HEK293T (cell line): ENCODE data around the gene WBP1.
"Not testable (repeated sequence)": the region's sequence is repeated elsewhere in the genome, so short reads cannot be mapped to it uniquely, and the experiment has no call there.

Experiments used
- CTCF ChIA-PET: fragments of 350-600 bp; formaldehyde crosslinking; extraction: SDS; loops from one replicate; lab custom pipeline; 2021; ENCODE audit warnings: antibody characterized with exemption, inconsistent platforms; lab: Yijun Ruan, JAX
- POLR2A ChIA-PET: fragments of 350-600 bp; formaldehyde crosslinking; extraction: SDS; loops from one replicate; lab custom pipeline; 2020; ENCODE audit warnings: antibody characterized with exemption, inconsistent platforms; lab: Yijun Ruan, JAX
- DNase-seq: peaks from one replicate; pipeline ENCODE4 v3.0.0; 2012; ENCODE audit warnings: mixed read lengths; ENCODE audit errors: extremely low spot score
- ARNT ChIP-seq: fragments of 450-650 bp; IDR thresholded peaks from 2 replicates; pipeline ENCODE4 v1.6.1; 2017; ENCODE audit warnings: mild to moderate bottlenecking
- BHLHE40 ChIP-seq: fragments of 450-650 bp; IDR thresholded peaks from 2 replicates; pipeline ENCODE4 v1.6.1; 2016; ENCODE audit warnings: mild to moderate bottlenecking, moderate library complexity, borderline replicate concordance
- CTBP1 ChIP-seq: fragments of 450-650 bp; IDR thresholded peaks from 2 replicates; pipeline ENCODE4 v1.6.1; 2016; ENCODE audit warnings: borderline replicate concordance
- ELF4 ChIP-seq: fragments of 450-650 bp; IDR thresholded peaks from 2 replicates; pipeline ENCODE4 v1.6.1; 2017; ENCODE audit warnings: antibody characterized with exemption
- FOXA1 ChIP-seq: fragments of 450-650 bp; IDR thresholded peaks from 2 replicates; pipeline ENCODE4 v1.6.1; 2016; ENCODE audit warnings: mild to moderate bottlenecking
- FOXK2 ChIP-seq: fragments of 450-650 bp; IDR thresholded peaks from 2 replicates; pipeline ENCODE4 v1.6.1; 2016; ENCODE audit warnings: mild to moderate bottlenecking
- FOXM1 ChIP-seq: fragments of 450-650 bp; IDR thresholded peaks from 2 replicates; pipeline ENCODE4 v1.6.1; 2017; ENCODE audit warnings: mild to moderate bottlenecking, borderline replicate concordance
- HDGF ChIP-seq: fragments of 450-650 bp; IDR thresholded peaks from 2 replicates; pipeline ENCODE4 v1.6.1; 2017; ENCODE audit warnings: antibody characterized with exemption, borderline replicate concordance
- L3MBTL2 ChIP-seq: fragments of 450-650 bp; conservative IDR thresholded peaks from 2 replicates; pipeline ENCODE4 v1.6.1; 2016; ENCODE audit warnings: mild to moderate bottlenecking
- LEF1 ChIP-seq: fragments of 450-650 bp; IDR thresholded peaks from 2 replicates; pipeline ENCODE4 v1.6.1; 2017; ENCODE audit warnings: mild to moderate bottlenecking, borderline replicate concordance
- NFRKB ChIP-seq: fragments of 450-650 bp; IDR thresholded peaks from 2 replicates; pipeline ENCODE4 v1.6.1; 2016; ENCODE audit warnings: mild to moderate bottlenecking, moderate library complexity
- SP1 ChIP-seq: fragments of 450-650 bp; IDR thresholded peaks from 2 replicates; pipeline ENCODE4 v1.6.1; 2017
- SUZ12 ChIP-seq: fragments of 450-650 bp; IDR thresholded peaks from 2 replicates; pipeline ENCODE4 v1.6.1; 2016; ENCODE audit warnings: mild to moderate bottlenecking
- TARDBP ChIP-seq: fragments of 450-650 bp; IDR thresholded peaks from 2 replicates; pipeline ENCODE4 v1.6.1; 2016
- ZNF384 ChIP-seq: fragments of 450-650 bp; IDR thresholded peaks from 2 replicates; pipeline ENCODE4 v1.6.1; 2016
- TF ChIP-seq, protein P1 (sequence below): fragments of 450-650 bp; IDR thresholded peaks from 2 replicates; pipeline ENCODE4 v1.6.1; 2016

The WBP1 gene

DNA sequence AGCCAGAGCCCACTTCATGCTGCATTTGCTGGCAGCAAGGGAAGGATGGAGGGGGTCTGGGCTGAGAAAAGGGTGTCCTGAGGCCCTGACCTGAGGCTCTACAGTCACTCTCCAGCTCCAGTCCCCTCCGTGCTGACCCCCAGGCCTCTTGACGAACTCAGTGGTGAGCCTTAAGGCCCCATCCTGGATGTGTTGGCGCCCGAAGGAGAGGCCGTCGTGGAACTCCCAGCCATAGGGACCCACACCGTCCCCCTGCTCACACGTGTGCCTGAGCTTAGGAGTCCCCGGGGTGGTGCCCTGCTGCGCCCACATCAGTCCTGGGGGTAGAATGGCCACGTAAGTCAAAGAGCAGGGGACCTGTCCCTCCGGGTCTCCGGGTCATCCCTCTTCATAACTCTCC is 6.2 kb downstream of the WBP1 start:
- no peak for DNase-seq
- ChIA-PET POLR2A (interaction anchor here (0.7 to 1.6 kb wide), 7 partner anchors 8 to 44 kb away, joined by 3 to 8 read pairs (median 3); partner anchors contain the start of genes INO80B, MRPL53 and PCGF1), CTCF (no interaction called here)
- TF ChIP-seq LEF1 (no peak), L3MBTL2 (peak; percentile 52), ZNF384 (no peak), SP1 (no peak), HDGF (no peak)

DNA sequence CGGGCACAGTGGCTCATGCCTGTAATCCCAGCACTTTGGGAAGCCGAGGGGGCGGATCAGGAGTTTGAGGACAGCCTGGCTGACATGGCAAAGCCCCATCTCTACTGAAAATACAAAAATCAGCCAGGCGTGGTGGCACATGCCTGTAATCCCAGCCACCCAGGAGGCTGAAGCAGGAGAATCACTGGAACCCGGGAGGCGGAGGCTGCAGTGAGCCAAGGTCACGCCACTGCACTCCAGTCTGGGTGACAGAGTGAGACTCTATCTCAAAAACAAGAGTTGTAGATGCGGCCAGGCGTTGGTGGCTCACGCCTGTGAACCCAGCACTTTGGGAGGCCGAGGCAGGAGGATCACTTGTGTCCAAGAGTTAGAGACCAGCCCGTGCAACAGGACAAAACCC is 12.5 kb downstream of the WBP1 start:
- CTCF ChIA-PET, DNase-seq: not testable (repeated sequence)
- POLR2A ChIA-PET: interaction anchor here (1.0 to 5.4 kb wide), 2 partner anchors 12 to 36 kb away, joined by 3 to 62 read pairs; partner anchors contain the start of genes PCGF1 and WBP1

DNA sequence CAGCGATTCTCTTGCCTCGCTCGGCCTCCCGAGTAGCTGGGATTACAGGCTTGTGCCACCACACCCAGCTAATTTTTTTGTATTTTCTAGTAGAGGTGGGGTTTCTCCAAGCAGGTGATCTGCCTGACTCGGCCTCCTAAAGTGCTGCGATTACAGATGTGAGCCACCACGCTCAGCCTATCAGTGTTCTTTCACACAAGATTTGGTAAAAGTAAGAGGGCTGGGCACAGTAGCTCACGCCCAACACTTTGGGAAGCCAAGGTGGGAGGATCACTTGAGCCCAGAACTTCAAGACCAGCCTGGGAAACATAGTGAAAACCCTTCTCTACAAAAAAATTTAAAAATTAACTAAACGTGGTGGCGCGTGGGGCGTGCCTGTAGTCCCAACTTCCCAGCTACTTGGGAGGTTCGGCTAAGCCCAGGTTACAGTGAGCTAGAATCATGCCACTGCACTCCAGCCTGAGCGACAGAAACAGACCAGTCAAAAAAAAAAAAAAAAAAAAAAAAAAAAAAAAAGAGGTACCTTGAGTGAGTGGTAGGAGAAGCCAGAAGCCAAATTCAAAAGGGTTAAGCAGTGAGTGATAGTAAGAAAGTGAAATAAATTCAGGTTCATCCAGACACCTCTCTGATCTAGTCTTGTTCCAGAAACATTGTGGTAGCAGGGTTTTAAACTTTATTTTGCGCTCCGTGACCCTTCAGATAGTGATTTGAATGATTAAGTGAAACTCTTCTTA is 13.3 kb downstream of the WBP1 start:
- ChIA-PET CTCF (no interaction called here), POLR2A (interaction anchor here (1.0 to 5.4 kb wide), 4 partner anchors 11 to 36 kb away, joined by 3 to 62 read pairs (median 27); partner anchors contain the start of genes CCDC142, PCGF1, TTC31 and WBP1)
- DNase-seq: no peak
- TF ChIP-seq FOXK2 (no peak), SUZ12 (no peak), LEF1 (no peak), L3MBTL2 (no peak), TARDBP (no peak), ZNF384 (peak; percentile 89), CTBP1 (no peak)
- TF ChIP-seq, protein P1, sequence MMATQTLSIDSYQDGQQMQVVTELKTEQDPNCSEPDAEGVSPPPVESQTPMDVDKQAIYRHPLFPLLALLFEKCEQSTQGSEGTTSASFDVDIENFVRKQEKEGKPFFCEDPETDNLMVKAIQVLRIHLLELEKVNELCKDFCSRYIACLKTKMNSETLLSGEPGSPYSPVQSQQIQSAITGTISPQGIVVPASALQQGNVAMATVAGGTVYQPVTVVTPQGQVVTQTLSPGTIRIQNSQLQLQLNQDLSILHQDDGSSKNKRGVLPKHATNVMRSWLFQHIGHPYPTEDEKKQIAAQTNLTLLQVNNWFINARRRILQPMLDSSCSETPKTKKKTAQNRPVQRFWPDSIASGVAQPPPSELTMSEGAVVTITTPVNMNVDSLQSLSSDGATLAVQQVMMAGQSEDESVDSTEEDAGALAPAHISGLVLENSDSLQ: no peak

DNA sequence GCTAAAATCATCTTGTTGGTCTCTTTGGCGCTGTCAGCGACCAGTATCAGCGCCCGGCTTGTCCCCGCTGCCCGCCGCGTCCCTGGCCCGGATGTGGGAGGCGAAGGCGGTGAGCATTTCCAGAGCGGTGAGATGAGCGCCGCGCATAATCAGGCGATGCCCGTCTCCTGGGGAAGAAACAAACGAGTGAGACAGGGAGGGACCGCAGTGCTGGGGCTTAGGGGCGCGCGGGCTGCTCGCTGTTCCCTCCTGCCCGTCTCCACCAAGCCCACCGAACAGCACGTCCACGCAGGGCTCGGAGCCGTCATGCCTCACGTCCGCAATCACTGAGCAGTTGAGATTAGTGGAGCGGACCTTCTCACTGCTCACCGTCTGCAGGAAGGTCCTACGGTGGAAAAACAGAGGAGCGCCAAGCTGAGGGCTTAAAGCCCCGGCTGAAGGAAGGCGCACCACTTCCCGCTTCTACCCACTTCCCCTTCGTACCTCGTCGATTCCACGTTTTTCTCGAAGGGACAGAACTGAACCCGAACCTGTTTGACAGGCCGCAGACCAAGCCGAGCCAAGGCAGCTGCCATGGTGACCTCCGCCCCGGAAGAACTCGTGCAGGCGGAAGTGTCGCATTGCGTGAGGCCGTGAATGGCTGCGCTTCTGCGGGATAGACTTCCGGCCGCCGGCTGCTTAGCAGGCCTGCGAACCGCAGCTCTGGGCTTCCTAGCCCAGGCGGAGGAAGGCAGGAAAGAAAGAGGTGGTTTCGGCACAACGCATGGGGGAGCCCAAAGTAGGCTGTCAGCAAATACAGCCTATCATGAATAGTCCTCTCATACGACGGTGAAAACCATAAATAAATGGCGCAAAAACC is 14.1 kb downstream of the WBP1 start, which contains the start of gene MRPL53:
MRPL53 (minus strand) TSS at position 595 of the 859 bp plus-strand sequence; CDS start at position 575, 20 bp downstream.
- POLR2A ChIA-PET: interaction anchor here (0.7 to 5.4 kb wide), 20 partner anchors 8 to 182 kb away, joined by 3 to 62 read pairs (median 3); partner anchors contain the start of genes AUP1, C2orf81, CCDC142 and HTRA2

DNA sequence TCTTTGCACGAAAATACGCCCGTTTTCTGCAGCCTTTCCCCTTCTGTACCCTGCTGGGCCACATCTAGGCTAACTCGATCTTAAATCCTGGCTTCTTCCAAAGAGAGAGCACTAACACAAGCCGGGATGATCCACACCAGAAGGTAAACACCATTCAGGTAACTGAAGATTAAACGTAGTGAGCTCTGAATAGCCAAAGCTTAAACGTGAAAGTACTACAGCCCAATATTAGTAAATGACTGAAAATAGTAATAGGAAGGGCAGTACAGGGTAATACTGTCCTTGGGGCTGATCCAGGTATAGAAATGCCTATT is 14.7 kb downstream of the WBP1 start:
- TF ChIP-seq FOXA1: no peak
- TF ChIP-seq BHLHE40: no peak
- no peak for TF ChIP-seq LEF1
- no peak for TF ChIP-seq SUZ12
- TF ChIP-seq, protein P1: no peak
- TF ChIP-seq FOXK2: no peak
- no peak for TF ChIP-seq ELF4
- no peak for TF ChIP-seq ZNF384
- TF ChIP-seq FOXM1: no peak
- TF ChIP-seq CTBP1: no peak
- TF ChIP-seq HDGF: no peak
- CTCF ChIA-PET: no interaction called here
- no peak for DNase-seq
- POLR2A ChIA-PET: interaction anchor here (0.7 to 5.4 kb wide), 19 partner anchors 9 to 181 kb away, joined by 3 to 62 read pairs (median 3); partner anchors contain the start of genes AUP1, C2orf81, CCDC142 and HTRA2

More for the DNA sequence above, 14.1 kb downstream of the WBP1 start, which contains the start of gene MRPL53:
- no peak for TF ChIP-seq TARDBP
- no peak for TF ChIP-seq FOXK2
- TF ChIP-seq CTBP1: no peak
- TF ChIP-seq HDGF: no peak
- TF ChIP-seq ARNT: no peak
- TF ChIP-seq, protein P1: peak; percentile 49; the same call in 1 of the 2 replicates
- TF ChIP-seq L3MBTL2: peak; percentile 69; the same call in 1 of the 2 replicates
- no peak for TF ChIP-seq NFRKB
- no peak for TF ChIP-seq SP1
- TF ChIP-seq BHLHE40: no peak
- no peak for TF ChIP-seq ZNF384
- no peak for TF ChIP-seq FOXM1
- TF ChIP-seq LEF1: no peak
- TF ChIP-seq FOXA1: no peak
- TF ChIP-seq ELF4: peak; percentile 71
- peak; percentile 86 for DNase-seq
- CTCF ChIA-PET: no interaction called here

DNA sequence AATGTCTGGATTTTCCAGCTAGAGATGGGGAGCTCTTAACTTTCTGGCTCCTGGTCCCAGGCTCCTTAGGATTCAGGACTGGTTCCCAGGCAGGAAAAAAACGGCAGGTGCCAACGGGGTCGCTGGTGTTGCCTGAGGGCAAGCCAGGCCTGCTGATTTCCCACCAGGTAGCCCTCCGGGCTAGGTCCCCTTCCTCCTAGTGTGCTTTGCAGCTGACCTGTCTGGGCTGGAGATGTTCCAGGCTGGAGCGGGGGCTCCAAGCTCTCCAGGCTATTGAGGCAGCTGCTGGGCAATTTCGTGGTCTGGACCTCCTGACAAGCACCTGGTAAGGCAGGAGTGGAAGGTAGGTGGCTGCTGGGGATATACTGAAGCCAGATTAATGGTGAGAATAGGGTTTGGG is 16.2 kb downstream of the WBP1 start:
- POLR2A ChIA-PET: interaction anchor here (0.9 to 5.4 kb wide), 4 partner anchors 8 to 58 kb away, joined by 3 to 62 read pairs (median 4); partner anchors contain the start of genes CCDC142, MOGS, TTC31 and WBP1
- CTCF ChIA-PET: interaction anchor here (0.6 to 1.6 kb wide), 5 partner anchors 35 to 650 kb away, joined by 3 to 4 read pairs (median 3); no protein-coding TSS in a partner anchor
- DNase-seq: no peak
- no peak for TF ChIP-seq TARDBP
- no peak for TF ChIP-seq SP1
- no peak for TF ChIP-seq FOXA1
- no peak for TF ChIP-seq NFRKB
- no peak for TF ChIP-seq HDGF
- no peak for TF ChIP-seq CTBP1
- TF ChIP-seq FOXK2: no peak
- TF ChIP-seq LEF1: no peak
- TF ChIP-seq BHLHE40: no peak
- TF ChIP-seq ELF4: no peak
- TF ChIP-seq L3MBTL2: no peak
- no peak for TF ChIP-seq FOXM1
- TF ChIP-seq ZNF384: no peak
- TF ChIP-seq, protein P1: no peak
- no peak for TF ChIP-seq ARNT
- no peak for TF ChIP-seq SUZ12
